Measurements from ENCODE around the gene HS3ST3A1. TPM values are rescaled to one million over a fixed set of nuclear protein-coding genes. Genes with fewer than 3 reads are reported as not detected.

The HS3ST3A1 gene
- total RNA-seq (2022; extraction: Qiagen RNA extraction) = 0.29 to 0.48 TPM (median 0.31 TPM) in 5 replicates

GRCh38 chr17:13601776-13602551, at the start of gene HS3ST3A1:
Gene HS3ST3A1 (minus strand): TSS chr17:13601929. CDS start chr17:13601129, 800 bp downstream.

Measured in A549 treated with Hydrocortisone at 1 μM for 4 hours (cell line).